Ovary (tissue), 9 donors: ENCODE measurements around the gene HOXD9. TPM values are rescaled to one million over a fixed set of nuclear protein-coding genes. Genes with fewer than 3 reads are reported as not detected.
A peak's percentile ranks its signal among the peaks of the same experiment; 100 is the strongest.

Experiments used
- DNase-seq, 5 donors: peaks; one replicate each; pipeline ENCODE4 v3.0.0-alpha.2; 2019 to 2020
- H3K27ac ChIP-seq, 2 donors: fragments of 200-600 bp; one replicate each; pipeline versions ENCODE4 v1.5.1 to v1.8.0; 2019 to 2022
- H3K27me3 ChIP-seq: fragments of 200-600 bp; one replicate; pipeline ENCODE4 v1.8.0; 2022
- H3K36me3 ChIP-seq: fragments of 200-600 bp; sonication (generic); one replicate; pipeline ENCODE4 v1.5.1; 2019
- H3K4me1 ChIP-seq: one replicate; pipeline ENCODE4 v1.8.1; 2013; ENCODE audit warnings: mild to moderate bottlenecking, moderate library complexity; ENCODE audit not compliant: insufficient read depth
- H3K4me3 ChIP-seq: fragments of 200-600 bp; sonication (generic); one replicate; pipeline ENCODE4 v1.5.1; 2017
- H3K9me3 ChIP-seq, 2 donors: fragments of 200-600 bp in 1 of 2; sonication (generic) in 1 of 2; one replicate each; pipeline versions ENCODE4 v1.5.1 to v1.8.1; 2013 to 2019; ENCODE audit warnings: mild to moderate bottlenecking in 1 of 2, moderate library complexity in 1 of 2
- EP300 ChIP-seq: sonication (generic); formaldehyde crosslinking; IDR thresholded peaks from one replicate; pipeline ENCODE4 v1.6.1; 2017; ENCODE audit warnings: antibody characterized with exemption
- POLR2A ChIP-seq: fragments of 450-650 bp; IDR thresholded peaks from one replicate; pipeline ENCODE4 v1.6.1; 2017; ENCODE audit warnings: antibody characterized with exemption, mild to moderate bottlenecking, moderate library complexity
- WGBS, 3 donors: extraction: QIAGEN DNeasy Blood & Tissue Kit in 1 of 3; methylation state at CpG; one replicate each; pipeline versions ENCODE4 v1.1.5 to v1.1.7; 2013 to 2017; 5-methylcytosine and 5-hydroxymethylcytosine counted together
- intact Hi-C, 4 donors: fragments of 100-400 bp; cut with DNase I; formaldehyde crosslinking; loops; one replicate each; pipeline versions ENCODE4 v1.11.0 to v1.15.1; 2022 to 2023
- polyA plus RNA-seq, 2 donors: library from polyadenylated mRNA; stranded (reverse); fragments of 200-250 nt in 1 of 2; fragments of 350-450 nt in 1 of 2; fragmentation: Illumina TruSeq in 1 of 2; extraction: RNeasy Lipid Tissue Mini Kit (QIAGEN cat#74804) in 1 of 2; gene quantifications; one replicate each; pipeline ENCODE4 v1.2.3, GENCODE V29; 2013 to 2014
- total RNA-seq, 7 donors: library from RNA; depleted of rRNA in 2 of 7; stranded (reverse); fragments of >200 nt in 2 of 7; fragmentation: NEBNext Ultra II Directional in 3 of 7; extraction: Animal tissue kit (Norgen Biotek cat#: 25700) in 3 of 7; gene quantifications; one replicate each; pipeline versions ENCODE4 v1.1.0 to v1.2.4, GENCODE V29; 2016 to 2023
- TF ChIP-seq, protein P1 (sequence below), 3 donors: fragments of 450-650 bp in 2 of 3; fragments of 200-600 bp in 1 of 3; IDR thresholded peaks; one replicate each; pipeline versions ENCODE4 v1.5.1 to v1.8.0; 2016 to 2022; ENCODE audit warnings: antibody characterized with exemption in 3 of 3, mild to moderate bottlenecking in 1 of 3
- donor health status: DM: no; HTN: no; CAD: no; lungs with moderate emphysema.
- donor health status: DM: no; HTN: no; CAD: no.
- donor health status: Bipolar disorder and iron deficiency.
- donor health status: DM: yes; HTN: yes; CAD: no.
- donor health status: DM: no; HTN: no; CAD: no.
- donor health status: DM: yes; HTN: yes; CAD: no.

HOXD9 gene
- total and polyA plus RNA-seq, 9 donors = 9.7 to 20.6 (median 12.8) TPM

DNA sequence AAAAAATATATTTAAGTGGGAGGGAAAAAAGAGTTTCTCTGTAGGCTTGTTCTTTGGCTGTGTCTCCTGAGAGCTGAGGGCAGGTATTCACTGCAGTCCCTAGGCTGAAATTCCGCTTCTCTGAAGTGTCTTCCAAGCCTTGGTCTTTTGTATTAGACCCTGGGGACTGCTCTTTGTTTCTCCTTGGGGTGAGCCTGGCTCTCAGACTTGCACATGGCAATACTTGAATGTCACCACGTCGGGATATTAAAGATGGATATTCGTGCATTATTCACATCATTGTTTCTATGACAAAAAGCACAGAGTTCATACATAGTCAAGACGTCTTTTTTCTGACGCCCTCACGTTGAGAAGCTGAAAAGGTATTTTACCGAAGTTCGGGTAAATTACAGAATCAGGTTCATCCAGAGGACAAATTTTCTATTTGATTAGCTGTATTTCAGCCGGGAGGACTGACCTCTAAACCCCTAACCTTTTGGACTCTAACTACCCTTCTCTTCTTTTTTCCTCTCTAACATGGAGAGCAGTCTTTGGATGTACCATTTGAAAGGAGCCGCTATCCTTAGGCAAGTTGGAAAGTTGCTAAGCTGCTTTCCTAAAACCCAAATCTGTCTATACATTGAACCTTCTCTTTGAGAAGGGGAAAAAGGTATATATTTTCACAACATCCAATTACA is 32.2 kb downstream of the HOXD9 start:
- no peak for DNase-seq
- intact Hi-C loops = loop anchor here in 1 of 4 donors (5.0 kb wide), 1 partner anchor 303 kb away; no protein-coding TSS in a partner anchor

DNA sequence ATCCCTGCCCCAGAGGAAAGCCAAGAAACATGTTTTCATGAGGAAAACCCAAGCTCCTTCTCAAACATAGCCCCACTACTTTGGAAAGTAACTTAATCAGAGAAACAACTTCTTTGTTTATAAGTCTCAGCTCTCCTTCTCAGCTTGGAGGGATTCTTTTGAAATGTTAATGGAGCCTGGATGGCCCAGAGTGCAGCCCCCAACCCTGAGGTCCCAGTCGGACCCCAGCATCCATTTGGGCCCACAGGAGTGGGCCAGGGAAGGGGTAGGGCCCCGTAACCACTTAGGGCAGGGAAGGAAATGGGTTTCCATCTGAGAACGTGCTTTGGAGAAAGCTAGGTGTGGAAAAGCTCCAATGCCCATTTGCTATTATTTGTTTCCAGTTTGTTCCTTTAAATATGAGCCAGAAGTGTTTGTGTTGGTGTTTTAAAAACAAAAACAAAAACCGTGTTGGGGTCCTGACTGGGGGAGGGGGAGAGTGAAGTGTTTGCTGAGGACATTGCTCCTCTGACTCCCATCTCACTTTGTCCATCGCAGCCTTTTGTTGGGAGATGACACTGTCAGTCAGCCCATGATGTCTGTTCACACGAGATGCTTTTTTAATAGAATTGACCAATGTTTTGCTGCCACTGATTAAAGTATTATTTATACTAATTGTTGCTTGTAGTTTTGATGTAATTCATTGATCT is 33.0 kb downstream of the HOXD9 start:
- TF ChIP-seq EP300 = no peak
- TF ChIP-seq, protein P1, sequence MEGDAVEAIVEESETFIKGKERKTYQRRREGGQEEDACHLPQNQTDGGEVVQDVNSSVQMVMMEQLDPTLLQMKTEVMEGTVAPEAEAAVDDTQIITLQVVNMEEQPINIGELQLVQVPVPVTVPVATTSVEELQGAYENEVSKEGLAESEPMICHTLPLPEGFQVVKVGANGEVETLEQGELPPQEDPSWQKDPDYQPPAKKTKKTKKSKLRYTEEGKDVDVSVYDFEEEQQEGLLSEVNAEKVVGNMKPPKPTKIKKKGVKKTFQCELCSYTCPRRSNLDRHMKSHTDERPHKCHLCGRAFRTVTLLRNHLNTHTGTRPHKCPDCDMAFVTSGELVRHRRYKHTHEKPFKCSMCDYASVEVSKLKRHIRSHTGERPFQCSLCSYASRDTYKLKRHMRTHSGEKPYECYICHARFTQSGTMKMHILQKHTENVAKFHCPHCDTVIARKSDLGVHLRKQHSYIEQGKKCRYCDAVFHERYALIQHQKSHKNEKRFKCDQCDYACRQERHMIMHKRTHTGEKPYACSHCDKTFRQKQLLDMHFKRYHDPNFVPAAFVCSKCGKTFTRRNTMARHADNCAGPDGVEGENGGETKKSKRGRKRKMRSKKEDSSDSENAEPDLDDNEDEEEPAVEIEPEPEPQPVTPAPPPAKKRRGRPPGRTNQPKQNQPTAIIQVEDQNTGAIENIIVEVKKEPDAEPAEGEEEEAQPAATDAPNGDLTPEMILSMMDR (IDR thresholded peaks at IDR 0.05) = no peak
- no peak for TF ChIP-seq POLR2A
- no peak overlapping the region for H3K4me3 ChIP-seq
- H3K27ac ChIP-seq = no peak overlapping the region
- WGBS, 3 donors = 69 to 77% (median 73%) methylated on average over 6 of the region's 6 CpGs
- no peaks in the 10 kb centered on the region for H3K27me3 ChIP-seq
- H3K36me3 ChIP-seq = no peaks in the 10 kb centered on the region
- intact Hi-C loops = loop anchor here in 1 of 4 donors (5.0 kb wide), 1 partner anchor 302 kb away; no protein-coding TSS in a partner anchor
- H3K9me3 ChIP-seq = no peaks in the 10 kb centered on the region
- H3K4me1 ChIP-seq = no peaks in the 10 kb centered on the region
- DNase-seq = no peak

More for the DNA sequence above, 32.2 kb downstream of the HOXD9 start:
- H3K36me3 ChIP-seq = no peaks in the 10 kb centered on the region
- TF ChIP-seq POLR2A (no peak), EP300 (no peak)
- TF ChIP-seq, protein P1 (IDR thresholded peaks at IDR 0.05) = no peak
- no peak overlapping the region for H3K27ac ChIP-seq
- no peaks in the 10 kb centered on the region for H3K4me1 ChIP-seq
- no peaks in the 10 kb centered on the region for H3K9me3 ChIP-seq
- no peaks in the 10 kb centered on the region for H3K27me3 ChIP-seq
- WGBS, 3 donors = 78 to 87% (median 82%) methylated on average over 11 of the region's 11 CpGs
- no peak overlapping the region for H3K4me3 ChIP-seq

DNA sequence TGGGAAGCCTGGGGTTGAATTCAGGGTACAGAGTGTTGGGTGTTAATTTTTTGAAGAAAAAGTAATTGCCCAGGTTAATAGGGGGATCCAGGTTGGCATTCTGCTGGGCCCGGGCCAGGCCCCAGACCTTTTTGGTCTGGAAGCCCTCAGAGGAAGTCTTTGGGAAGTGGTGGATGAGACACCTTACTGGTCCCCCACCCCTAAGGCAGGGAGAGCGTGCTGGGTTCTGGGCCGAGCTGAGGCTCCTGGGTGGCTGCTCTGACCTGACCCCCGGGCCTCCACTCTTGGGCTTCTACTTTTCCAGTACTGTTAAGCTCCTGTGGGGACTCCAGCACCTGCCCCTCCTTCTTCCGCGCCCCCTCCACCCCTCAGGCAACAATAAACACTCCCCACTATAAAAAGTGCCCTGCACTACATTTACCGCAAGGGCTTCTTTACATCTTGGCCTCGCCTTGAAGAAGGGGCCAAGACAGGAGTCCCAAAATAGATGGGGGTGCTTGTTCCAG is 33.8 kb downstream of the HOXD9 start:
- no peak for TF ChIP-seq EP300
- TF ChIP-seq, protein P1 (IDR thresholded peaks at IDR 0.05) = no peak
- no peak for TF ChIP-seq POLR2A
- no peaks in the 10 kb centered on the region for H3K36me3 ChIP-seq
- H3K27ac ChIP-seq = no peak overlapping the region
- no peaks in the 10 kb centered on the region for H3K27me3 ChIP-seq
- WGBS, 3 donors = 89 to 94% (median 91%) methylated on average over 8 of the region's 8 CpGs
- H3K9me3 ChIP-seq = no peaks in the 10 kb centered on the region
- no peaks in the 10 kb centered on the region for H3K4me1 ChIP-seq
- intact Hi-C loops = loop anchor here in 1 of 4 donors (5.0 kb wide), 1 partner anchor 301 kb away; no protein-coding TSS in a partner anchor
- no peak for DNase-seq
- H3K4me3 ChIP-seq = no peak overlapping the region

DNA sequence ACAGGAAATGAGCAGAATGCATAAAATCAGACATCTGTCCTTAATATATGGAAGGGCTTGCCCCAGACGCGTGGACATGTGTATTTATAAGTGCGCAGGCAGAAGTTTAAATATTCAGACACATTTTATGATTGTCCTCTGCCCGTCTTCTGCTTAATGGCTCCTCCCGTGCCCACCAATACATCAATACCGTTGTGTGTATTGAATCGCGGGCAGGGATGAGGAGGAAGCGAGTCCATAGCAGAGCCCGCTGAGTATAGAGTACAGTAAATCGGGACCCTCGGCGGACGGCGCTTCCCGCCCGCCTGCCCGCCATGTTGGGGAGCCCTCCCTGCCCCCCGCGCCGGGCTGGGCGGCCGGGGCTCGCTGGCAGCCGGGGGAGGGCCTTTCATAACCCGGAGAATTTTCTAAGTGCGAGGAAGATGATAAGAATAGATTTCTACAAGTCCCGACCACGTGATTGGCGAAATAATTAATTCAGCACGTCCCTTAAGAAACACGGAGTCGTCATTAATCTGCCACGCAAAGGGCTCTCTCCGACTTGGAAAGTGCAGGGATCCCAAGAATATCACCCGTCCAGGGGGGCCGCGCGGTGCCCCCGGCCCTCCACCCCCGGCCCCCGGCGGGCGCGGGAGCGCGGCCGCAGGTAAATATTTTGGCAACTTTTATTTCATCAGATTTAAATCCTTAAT is 34.4 kb downstream of the HOXD9 start, which contains the start of gene HOXD3:
TSS of gene HOXD3 (plus strand) at position 501 of the 692 bp plus-strand sequence. CDS start 11,808 bp downstream, outside the sequence.
- no peaks in the 10 kb centered on the region for H3K9me3 ChIP-seq
- H3K4me3 ChIP-seq = peak within 1 kb of the TSS; percentile 42
- WGBS, 3 donors = 63 to 76% (median 63%) methylated on average over 47 to 48 of the region's 48 CpGs
- DNase-seq = no peak
- no peaks in the 10 kb centered on the region for H3K27me3 ChIP-seq
- H3K4me1 ChIP-seq = no peaks in the 10 kb centered on the region
- intact Hi-C loops = loop anchor here in 1 of 4 donors (5.0 kb wide), 1 partner anchor 300 kb away; no protein-coding TSS in a partner anchor
- H3K36me3 ChIP-seq = no peaks in the 10 kb centered on the region
- no peak within 1 kb of the TSS for H3K27ac ChIP-seq
- TF ChIP-seq EP300 (no peak), POLR2A (no peak)
- TF ChIP-seq, protein P1 (IDR thresholded peaks at IDR 0.05) = no peak
